ENCODE data around the gene BMX.

DNA sequence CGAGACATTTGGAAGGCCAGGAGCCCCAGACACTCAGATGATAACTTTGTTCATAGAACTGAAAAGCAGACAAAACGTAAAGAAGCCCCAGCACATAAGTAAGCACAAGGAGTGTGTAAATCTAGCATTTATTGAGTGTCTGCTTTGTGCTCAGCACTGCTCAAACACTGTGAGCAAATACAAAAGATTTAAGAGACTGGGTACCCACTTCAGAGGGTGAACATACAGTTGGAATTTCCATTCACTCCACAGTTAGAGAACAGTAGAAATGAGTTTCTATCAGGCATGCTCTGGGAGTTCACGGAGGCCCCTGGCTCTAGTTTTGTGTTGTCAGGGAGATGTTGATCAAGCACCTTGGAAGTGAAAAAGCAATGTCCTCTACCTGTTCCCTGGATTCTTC lies 60.3 kb downstream of the BMX start:
- TF ChIP-seq EZH2phosphoT487 (IDR thresholded peaks at IDR 0.05; ENCODE audit: borderline replicate concordance, low read length) = no peak
- TF ChIP-seq, protein P1, sequence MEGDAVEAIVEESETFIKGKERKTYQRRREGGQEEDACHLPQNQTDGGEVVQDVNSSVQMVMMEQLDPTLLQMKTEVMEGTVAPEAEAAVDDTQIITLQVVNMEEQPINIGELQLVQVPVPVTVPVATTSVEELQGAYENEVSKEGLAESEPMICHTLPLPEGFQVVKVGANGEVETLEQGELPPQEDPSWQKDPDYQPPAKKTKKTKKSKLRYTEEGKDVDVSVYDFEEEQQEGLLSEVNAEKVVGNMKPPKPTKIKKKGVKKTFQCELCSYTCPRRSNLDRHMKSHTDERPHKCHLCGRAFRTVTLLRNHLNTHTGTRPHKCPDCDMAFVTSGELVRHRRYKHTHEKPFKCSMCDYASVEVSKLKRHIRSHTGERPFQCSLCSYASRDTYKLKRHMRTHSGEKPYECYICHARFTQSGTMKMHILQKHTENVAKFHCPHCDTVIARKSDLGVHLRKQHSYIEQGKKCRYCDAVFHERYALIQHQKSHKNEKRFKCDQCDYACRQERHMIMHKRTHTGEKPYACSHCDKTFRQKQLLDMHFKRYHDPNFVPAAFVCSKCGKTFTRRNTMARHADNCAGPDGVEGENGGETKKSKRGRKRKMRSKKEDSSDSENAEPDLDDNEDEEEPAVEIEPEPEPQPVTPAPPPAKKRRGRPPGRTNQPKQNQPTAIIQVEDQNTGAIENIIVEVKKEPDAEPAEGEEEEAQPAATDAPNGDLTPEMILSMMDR (conservative IDR thresholded peaks at IDR 0.05; ENCODE audit: low read depth, low read length) = no peak

Measured in PC-3 (cell line).